ELF-1 (cell line): ENCODE measurements around the gene S100A9.

Source experiments
- DNase-seq: peaks from one replicate; pipeline ENCODE4 v3.0.0-alpha.2; 2016; ENCODE audit warnings: low read depth, low spot score

The S100A9 gene

DNA sequence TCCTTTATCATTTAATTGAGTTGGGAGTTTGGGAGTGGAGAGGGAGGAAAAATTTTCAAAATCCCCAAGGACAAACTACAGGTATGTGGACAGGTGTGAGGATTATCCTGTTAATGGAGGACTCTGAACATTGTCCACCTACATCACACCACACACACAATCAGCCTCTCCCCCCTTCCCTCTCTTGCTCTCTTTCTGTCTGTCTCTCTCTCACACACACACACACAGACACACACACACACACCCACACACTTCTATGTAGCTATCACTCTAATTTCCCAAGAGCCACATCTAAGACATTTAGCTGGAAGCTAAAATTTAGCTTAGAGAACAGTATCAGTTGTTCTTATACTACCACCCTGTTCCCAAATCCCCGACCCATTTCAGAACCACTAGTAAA, 31.7 kb downstream of the S100A9 start:
- DNase-seq: no peak

DNA sequence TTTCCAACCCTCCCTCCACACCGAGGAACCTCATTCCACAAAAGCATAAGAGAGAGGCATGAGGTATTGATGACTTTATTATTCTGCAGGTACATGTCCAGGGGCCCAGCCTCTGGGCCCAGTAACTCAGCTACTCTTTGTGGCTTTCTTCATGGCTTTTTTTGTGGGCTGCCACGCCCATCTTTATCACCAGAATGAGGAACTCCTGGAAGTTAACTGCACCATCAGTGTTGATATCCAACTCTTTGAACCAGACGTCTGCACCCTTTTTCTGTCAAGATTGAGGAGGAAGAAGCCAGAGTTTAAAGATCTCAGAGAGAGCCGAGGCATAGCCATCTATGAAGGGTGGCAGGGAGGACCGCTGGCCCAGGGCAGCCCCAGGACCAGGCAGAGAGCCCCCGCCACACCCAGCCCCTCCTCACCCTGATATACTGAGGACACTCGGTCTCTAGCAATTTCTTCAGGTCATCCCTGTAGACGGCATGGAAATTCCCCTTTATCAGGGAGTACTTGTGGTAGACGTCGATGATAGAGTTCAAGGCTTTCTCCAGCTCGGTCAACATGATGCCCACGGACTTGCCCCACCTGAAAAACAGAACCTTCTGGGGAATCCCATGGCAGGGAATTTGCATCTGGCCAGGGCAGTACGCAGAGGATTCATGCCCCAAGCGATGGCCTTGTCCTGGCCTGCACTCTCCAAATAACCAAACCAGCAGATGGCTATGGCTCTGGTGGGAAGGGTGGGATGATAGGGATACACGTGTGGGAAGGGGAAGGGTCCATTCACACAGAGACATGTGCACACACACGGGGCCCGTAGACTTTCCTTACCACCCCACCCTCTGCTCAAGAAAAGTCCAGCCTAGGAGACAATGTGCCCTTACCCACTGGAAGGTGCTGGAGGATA, 32.6 kb downstream of the S100A9 start:
- no peak for DNase-seq

DNA sequence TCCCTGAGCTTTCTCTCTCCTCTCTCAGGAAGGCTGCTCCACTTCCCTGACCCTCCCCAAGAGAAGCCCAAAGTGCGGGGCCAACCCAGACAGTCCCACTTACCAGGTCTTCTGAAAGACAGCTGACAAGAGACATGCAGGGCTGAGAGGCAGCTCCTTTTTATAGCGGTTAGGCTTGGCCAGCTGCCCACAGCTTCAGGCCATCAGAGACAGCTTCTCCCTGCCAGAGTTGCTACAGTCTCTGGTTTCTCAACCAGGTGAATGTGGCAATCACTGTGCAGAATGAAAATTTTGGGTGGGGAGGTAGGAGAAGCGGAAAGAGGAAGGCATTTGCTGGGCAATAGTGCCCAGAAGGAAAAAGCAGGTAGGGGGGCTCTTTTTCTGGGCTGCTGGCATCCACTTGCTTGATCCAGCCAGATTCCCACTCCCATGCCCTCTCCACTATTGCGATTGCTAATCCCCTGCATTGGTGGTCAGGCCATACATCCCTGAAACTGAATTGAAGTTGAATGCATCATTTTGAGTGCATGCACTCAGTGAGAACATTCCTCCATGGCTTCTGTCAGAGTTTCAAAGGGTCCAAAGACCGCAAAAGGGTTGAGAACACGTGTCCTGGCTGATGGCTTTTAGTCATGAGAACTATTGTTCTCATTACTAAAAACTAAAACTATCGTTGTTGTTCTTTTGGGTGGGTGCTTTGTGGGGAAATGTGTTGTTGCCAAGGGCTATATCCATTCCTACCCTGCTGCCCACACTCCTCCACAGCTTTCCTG, 33.5 kb downstream of the S100A9 start, which contains the start of gene S100A8:
TSS of gene S100A8 (minus strand) at position 136 of the 773 bp plus-strand sequence. CDS start 538 bp downstream, outside the sequence.
- DNase-seq: no peak

DNA sequence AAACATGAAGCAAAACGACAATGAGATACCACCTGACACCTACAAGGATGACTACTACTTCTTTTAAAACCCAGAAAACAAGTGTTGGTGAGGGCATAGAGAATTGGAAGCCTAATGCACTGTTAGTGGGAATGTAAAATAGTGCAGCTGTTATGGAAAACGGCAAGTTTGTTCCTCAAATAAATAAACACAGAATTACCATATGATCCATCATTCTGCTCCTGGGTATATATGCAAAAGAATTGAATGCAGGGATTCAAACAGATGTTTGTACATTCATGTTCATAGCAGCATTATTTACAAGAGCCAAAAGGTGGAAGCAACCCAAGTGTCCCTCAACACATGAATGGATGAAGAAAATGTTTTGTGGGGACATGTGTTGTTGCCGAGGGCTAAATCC, 34.6 kb downstream of the S100A9 start:
- no peak for DNase-seq

DNA sequence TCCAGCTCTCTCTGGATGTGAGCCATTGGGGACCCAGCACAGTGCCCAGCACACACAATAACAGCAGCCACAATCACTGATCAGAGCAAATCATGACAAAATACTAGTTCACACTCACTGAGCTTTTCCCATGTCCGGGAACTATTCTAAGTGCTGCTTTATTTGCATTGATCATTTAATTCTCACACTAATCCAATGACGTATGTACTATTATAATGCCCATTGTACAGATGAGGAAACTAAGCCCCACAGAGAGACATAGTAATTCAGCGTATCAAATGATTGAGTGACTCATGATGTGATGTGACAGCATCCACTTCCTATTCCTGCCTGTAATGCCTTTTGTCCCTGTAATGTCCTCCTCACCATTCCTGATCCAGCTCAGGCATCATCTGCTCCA, 35.2 kb downstream of the S100A9 start:
- no peak for DNase-seq

DNA sequence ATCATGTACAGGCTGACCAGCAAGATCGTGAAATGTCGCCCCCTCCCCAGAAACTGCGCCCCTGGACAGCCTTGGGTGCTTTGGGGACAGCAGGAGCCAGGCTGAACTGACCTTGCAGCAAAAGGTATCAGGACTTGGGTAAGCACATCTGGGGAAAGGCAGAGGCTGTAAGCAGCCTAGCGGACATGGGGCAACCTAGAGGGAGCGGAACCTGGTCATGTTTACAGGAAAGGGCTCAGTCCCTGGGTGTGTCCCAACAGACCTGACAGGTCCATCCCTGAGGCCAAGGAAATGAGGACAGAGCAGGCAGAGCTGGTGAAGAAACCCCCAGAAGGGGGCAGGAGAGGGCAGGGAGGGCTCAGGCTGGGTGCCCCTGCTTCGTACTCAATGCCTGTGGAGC, 36.3 kb downstream of the S100A9 start:
- peak; percentile 59 for DNase-seq

DNA sequence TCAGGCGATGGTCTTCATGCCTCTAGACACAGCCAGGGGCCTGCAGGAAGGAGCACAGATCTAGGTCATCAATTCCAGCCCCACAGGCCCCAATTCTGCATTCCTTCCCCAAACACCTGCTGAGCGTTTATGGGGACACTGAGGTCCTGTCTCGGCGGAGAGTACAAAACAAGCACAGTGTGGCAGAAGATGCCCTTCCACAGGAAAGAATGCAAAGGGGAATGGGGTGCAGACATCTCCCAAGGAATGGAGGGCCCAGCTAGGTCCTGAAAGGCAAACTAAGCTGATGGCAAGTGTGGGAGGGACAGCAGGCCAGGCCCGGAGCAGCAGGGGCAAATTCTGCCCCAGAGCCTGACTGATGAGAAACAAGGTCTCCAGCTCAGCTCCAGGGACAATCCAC, 36.7 kb downstream of the S100A9 start:
- no peak for DNase-seq

DNA sequence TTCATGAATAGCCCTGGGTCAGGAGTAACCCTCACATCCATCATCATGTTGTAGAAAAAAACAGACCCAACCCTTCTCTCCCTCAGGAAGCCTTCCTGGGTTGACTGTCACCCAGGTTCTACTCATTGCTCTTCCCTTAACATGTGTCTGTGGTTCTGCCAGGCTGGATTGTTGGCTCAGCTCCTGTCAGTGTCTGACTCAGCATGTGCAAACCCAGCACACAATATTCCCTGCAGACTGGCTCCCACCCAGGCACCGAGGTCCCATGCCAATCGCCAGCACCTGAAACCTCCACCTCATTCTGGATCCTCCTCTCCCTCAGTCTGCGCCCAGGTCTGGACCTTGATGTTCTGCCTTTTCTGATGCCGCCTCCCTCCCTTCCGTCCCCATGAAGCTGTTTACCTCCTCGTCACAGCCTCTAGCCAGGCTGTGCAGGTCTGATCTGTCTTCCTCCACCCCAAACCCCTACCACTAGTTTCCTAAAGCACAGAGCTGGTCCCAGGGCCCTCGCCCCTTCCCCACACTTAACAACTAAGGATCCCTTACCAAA, 37.6 kb downstream of the S100A9 start:
- no peak for DNase-seq

DNA sequence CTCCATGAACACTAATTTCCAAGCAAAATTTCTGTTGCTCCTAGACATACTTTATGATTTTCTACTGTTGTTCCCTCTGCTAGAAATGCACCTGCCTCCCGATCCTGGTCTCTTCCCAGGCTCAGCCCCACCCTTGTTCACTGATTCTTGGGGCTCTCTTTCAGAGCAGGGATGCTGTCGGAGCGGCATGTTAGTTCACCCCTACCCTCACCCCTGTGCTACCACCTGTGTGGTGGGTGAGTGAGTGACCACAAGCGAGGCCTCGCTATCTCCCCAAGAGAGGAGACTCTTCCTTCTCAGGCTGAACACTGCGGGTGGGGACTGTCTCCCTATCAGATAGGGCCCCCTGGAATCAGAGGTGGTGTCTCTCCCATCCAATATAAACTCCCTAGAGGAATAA, 38.1 kb downstream of the S100A9 start:
- no peak for DNase-seq

DNA sequence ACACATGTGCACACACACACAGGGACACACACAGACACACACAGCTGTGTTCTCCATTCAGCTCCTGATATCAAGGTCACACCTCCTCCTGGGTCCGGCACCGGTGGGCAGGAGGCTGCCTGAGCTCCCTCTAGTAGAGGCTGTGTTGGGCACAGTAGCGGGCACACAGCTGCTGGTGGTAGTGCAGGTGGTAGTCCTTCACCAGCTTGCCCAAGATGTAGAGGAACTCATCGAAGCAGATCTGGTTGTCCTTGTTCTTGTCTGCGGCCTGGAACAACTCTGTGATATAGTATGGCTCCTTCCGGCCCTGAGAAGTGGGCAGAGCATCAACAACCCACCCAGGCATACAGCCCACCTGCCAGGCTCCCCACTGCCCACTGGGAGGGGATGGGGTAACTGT, 38.8 kb downstream of the S100A9 start:
- DNase-seq: no peak

DNA sequence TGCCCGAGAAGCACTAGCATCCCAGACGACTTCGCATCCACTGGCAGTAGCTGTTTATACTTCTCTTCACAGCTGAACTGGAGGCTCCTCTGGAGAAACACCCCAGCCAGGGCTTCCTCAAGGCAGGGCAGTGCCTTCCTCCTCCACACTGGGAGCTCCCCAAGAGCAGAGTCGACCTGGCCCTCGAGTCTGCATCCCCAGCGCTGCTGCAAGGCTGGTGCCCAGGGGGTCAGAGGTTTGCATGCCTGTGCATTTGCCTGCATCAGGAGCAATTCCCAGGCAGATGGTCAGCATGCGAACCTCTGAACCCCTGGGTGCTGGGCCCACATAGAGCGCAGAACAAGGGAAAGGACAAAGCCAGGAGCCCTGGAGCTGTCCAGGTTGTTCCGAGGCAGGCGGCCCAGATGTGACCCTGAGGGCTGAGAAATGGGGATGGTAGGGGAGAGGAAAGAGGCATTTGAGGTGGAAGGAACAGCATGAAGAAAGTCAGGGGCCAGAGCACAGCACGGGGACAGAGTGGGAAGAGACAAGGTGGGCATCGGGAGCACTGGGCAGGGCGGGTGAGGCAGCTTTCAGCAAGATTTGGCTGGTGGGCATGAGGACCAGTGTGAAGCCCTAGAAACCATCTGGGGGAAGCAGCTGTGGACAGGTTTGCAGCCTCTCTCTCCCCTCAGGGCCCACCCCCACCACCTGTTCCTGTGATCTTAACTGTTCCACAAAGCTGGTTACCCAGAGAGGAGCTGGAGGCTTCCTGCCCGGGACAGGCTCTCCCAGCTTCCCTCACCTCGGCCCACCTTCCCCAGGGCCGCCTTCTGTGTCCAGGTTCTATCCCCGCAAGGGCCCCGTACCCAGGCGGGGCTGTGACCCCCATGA, 39.6 kb downstream of the S100A9 start:
- DNase-seq: no peak

DNA sequence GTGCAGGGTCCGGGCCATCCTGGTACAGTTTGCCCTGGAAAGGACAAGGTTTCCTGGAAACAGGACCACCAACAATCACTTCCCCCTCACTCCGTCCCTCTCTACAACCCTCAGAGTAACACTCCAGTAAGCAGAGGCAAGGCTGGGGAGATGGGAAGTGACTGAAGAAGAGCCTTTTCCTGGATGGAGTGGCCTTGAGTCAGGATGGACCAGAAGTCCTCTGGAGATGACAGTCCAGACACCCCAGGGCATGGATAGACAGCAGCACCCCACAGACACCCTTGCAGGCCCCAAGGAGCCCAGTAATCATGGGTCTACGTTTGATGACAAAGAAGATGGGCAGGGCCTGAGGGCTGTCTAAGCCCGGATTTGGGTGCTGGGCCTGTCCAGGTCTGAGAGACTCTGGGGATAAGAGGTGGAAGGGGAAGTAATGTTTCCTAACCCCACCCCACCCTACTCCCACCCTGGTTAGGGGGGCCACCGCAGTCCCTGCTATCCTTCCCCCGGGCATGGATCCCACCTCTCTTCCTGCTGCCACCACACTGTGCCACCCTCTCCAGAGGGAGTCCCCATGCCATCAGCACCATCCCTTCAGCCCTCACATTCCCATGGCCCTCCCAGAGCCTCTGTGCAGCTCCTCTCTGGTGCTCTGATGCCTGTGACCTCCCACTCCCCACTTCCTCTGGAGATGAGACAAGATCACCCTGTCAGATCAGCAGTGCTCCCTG, 40.4 kb downstream of the S100A9 start:
- DNase-seq: no peak

DNA sequence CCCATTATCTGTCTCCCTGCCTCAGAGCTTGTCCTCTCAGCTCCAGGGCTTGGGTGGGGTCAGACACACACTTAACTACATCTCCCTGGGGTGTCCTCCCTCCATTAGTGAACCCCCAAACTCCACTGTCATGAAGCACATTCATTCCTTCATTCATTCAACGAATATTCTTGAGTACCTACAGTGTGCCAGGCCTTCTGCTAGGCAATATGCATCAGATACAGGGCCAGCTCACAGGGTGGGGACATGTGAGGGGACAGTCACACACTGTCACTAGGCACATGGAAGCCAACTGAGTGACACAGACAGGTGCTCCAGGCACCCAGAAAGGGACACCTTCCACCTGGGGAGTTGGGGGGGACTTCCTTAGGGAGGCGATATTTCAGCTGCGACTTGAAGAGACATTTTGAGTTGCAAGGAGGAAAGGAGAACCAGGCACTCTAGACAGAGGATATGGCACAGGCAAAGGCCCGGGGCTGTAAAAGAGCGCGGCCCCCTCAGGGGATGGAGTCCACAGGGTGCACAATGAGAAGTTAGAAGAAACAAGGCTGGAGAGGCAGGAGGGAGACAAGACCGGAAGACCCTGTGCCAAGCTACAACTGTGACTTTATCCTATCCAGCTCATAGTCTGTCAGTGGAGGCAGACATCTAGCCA, 41.9 kb downstream of the S100A9 start:
- no peak for DNase-seq

DNA sequence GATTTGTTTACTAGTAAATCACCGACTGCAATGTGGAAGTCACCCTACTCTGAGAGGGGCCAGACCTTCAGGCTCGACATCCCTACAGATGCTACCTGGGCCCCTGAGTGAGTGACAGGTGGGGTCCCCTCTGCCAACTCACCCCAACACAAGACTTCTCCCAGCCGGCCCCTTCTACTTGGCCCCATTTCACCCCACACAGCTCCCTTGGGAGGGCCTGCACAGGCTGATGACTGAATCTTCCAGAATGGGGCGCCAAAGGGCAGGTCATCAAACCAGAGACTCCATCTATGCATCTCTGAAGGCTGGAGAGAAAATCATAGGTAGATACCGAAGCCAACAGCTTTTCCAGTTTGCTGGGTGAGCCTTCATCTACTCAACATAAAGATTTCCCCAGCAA, 42.6 kb downstream of the S100A9 start:
- no peak for DNase-seq

DNA sequence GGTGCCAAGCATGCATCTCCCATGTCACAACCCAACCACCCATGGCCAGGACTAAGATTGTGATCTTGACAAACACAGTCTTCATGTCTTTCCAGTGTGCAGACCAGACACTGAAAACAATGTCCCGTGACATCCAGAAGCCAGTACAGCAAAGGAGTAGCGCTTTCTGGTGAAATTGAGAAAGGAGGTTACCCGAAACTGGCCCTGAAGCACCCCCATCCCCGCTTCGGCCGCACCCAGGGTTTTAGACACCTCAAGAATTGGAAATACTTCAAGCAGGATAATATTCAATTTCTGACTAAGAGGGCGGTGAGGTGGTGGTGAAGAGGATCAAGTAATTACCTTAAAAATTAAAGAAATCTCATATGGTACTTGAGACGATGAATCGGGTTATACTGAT, 43.8 kb downstream of the S100A9 start:
- DNase-seq: no peak

DNA sequence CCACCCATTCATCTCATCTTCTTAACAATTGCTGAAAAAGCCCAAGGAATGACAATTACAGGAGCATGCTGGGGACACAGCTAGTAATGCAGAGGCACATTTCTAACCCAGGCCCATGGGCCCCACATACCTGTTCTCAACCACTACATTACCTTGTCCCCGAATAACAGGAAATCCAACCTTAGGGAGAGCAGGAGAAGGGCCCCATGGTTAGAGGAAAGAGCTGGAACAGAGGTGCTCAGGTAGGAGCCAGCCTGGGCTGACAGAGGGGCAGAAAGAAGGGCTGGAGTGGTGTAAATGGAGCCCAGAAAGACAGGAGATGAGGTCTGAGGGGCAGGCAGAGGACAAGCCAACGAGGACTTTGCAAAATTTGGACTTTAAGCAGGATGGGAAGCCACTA, 44.6 kb downstream of the S100A9 start:
- DNase-seq: no peak

DNA sequence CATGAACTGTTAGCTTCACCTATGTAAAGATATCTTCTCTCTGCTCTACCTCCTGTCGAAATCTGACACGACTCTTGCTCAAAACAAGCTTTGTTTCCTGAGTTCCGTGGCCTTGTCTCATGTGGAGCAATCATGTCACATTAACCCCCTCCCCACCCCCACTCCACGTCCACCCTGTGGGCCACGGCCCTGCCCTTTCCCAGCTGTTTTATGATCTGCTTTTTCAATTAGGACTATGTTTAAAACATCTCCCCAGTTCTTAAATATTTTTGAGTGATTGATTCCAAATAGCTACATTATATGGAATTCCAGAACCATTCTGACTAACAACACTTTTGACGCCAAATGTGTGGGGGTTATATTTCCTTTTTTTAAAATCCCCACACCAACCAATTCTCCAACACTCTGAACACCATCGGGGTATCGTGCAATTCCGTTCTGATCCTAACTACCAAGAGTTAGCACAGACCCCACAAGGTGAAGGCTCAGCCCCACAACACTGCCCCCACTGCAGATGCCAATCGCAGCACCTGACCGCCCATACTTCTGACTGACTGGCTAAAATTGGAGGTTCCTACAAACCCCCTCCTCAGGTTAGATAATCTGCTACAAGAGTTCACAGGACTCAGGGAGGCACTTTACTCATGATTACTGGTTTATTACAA, 45.9 kb downstream of the S100A9 start:
- no peak for DNase-seq

DNA sequence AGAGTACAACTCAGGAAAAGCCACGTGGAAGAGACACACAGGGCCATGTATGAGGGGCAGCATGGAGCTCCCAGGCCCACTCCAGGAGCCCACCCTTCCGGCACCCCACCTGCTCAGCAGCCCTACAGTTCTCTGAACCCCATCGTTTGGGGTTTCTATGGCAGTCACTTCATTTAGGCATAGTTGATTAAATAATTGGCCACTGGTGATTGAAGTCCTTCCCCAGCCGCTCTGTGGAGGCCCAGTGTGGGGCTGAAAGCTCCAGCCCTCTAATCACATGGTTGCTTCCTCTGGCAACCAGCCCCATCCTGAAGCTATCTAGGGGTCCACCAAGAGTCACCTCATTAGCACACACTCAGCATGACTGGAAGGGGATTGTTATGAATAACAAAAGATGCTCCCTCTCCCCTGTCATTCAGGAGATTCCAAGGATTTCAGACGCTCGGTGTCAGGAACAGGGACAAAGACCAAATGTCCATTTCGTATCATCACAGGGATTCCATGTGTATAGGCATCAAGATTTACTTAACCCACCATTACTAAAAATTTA, 46.5 kb downstream of the S100A9 start:
- DNase-seq: no peak

DNA sequence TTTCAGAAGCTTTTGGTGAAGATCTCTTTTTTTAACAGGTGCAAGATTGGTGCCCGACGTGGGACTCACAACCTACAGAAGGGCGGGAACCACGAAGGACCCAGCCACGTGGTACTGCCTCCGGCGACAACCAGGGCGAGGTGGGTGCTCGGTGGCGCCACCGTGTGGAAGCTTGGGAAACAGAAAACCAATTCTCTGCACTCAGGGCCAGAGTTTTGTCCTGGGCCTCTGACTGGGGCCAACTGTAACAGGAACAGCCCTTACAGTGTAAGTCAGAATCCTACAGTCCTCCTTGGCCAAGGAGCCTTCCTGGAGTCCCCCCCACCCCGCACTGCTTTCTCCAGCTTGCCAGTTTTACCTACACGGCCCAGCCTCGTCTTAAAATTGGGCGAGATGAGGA, 47.1 kb downstream of the S100A9 start:
- DNase-seq: peak; percentile 56
